Ishikawa (cell line): ENCODE results near the gene SLC12A6.

ENCODE experiments used
- CEBPB ChIP-seq: IDR thresholded peaks from 2 replicates; pipeline ENCODE4 v1.6.1; 2012
- CREB1 ChIP-seq: IDR thresholded peaks from 2 replicates; pipeline ENCODE4 v1.6.1; 2012; ENCODE audit warnings: low read depth
- EGR1 ChIP-seq: IDR thresholded peaks from 2 replicates; pipeline ENCODE4 v1.6.1; 2012
- EP300 ChIP-seq: IDR thresholded peaks from 2 replicates; pipeline ENCODE4 v1.6.1; 2012; ENCODE audit warnings: borderline replicate concordance
- FOXM1 ChIP-seq: IDR thresholded peaks from 2 replicates; pipeline ENCODE4 v1.6.1; 2012; ENCODE audit warnings: low read depth, borderline replicate concordance
- MAX ChIP-seq: IDR thresholded peaks from 2 replicates; pipeline ENCODE4 v1.6.1; 2012
- NFIC ChIP-seq: IDR thresholded peaks from 2 replicates; pipeline ENCODE4 v1.6.1; 2012
- RAD21 ChIP-seq: IDR thresholded peaks from 2 replicates; pipeline ENCODE4 v1.6.1; 2012; ENCODE audit warnings: low read depth
- REST ChIP-seq: IDR thresholded peaks from 2 replicates; pipeline ENCODE4 v1.6.1; 2012; ENCODE audit warnings: low read depth, mild to moderate bottlenecking
- TAF1 ChIP-seq: IDR thresholded peaks from 2 replicates; pipeline ENCODE4 v1.6.1; 2012; ENCODE audit warnings: low read depth, mild to moderate bottlenecking
- TCF12 ChIP-seq: IDR thresholded peaks from 2 replicates; pipeline ENCODE4 v1.6.1; 2012; ENCODE audit warnings: low read depth
- TEAD4 ChIP-seq: IDR thresholded peaks from 2 replicates; pipeline ENCODE4 v1.6.1; 2012
- USF1 ChIP-seq: IDR thresholded peaks from 2 replicates; pipeline ENCODE4 v1.6.1; 2012
- YY1 ChIP-seq: IDR thresholded peaks from 2 replicates; pipeline ENCODE4 v1.6.1; 2012; ENCODE audit warnings: low read depth
- ZBTB7A ChIP-seq: IDR thresholded peaks from 2 replicates; pipeline ENCODE4 v1.6.1; 2012; ENCODE audit warnings: low read depth

SLC12A6 gene

DNA sequence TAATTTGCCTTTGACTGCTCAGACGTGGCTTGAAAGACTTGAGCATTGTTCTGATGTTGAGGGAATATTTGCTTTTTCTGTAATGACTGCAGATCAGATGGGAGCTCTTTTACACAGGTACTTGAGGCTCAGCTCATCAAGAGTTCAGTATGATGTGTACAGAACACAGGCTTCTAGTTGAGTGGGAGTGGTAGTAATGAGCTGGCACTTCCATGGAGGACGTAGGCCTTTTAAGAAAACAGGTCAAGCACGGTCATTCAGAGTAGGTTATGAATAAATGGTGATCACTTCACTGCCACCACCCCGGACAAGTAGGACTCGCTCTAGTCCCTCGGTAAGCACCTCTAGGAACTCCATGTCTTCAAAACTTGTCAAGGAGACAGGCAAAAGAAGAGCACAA lies 104.0 kb downstream of the SLC12A6 start:
- TF ChIP-seq MAX (no peak), NFIC (no peak), CEBPB (no peak), EGR1 (no peak), YY1 (no peak), FOXM1 (no peak), TAF1 (no peak)

GRCh38 chr15:34223904-34224596 lies 113.5 kb downstream of the SLC12A6 start:
- TF ChIP-seq FOXM1 = no peak
- no peak for TF ChIP-seq USF1
- no peak for TF ChIP-seq EP300
- no peak for TF ChIP-seq TEAD4
- TF ChIP-seq YY1 = no peak
- no peak for TF ChIP-seq ZBTB7A
- no peak for TF ChIP-seq NFIC
- TF ChIP-seq TCF12 = no peak
- TF ChIP-seq REST = no peak
- no peak for TF ChIP-seq CREB1
- no peak for TF ChIP-seq TAF1
- no peak for TF ChIP-seq MAX
- no peak for TF ChIP-seq CEBPB
- TF ChIP-seq RAD21 = no peak
- no peak for TF ChIP-seq EGR1

DNA sequence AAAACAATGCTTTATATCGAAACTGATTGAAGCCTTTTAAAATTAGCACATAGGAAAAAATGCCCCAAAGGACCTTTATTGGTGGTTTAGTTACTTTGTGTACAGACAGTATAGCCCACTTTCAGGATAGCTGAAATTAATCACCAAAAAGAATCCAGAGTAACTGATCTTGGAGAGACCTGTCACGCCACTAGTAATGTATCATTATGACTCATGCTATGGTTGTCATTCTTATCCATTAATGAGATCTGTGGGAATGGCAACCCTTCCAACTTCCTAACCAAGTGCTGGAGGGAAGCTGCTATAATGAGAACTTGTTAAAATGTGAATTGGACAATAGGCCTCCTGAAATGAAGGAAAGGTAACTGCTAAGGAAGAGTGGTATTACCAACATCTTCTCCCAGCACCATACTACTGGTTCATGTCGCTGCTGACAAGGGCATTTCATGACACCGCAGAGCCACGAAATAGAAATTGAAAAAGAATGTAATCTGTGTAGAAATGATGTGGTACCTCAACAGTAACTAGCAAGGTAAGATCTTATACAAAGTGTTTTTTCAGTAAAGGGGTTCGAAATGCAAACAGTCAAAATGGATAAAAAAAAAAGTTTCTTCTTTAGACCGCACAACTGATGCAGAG lies 119.9 kb downstream of the SLC12A6 start:
- no peak for TF ChIP-seq EP300
- no peak for TF ChIP-seq RAD21
- TF ChIP-seq NFIC = no peak
- TF ChIP-seq TEAD4 = no peak
- no peak for TF ChIP-seq ZBTB7A
- no peak for TF ChIP-seq EGR1
- TF ChIP-seq REST = no peak
- TF ChIP-seq USF1 = no peak
- TF ChIP-seq MAX = no peak
- TF ChIP-seq CREB1 = no peak
- no peak for TF ChIP-seq TCF12
- no peak for TF ChIP-seq CEBPB
- no peak for TF ChIP-seq TAF1
- no peak for TF ChIP-seq YY1
- no peak for TF ChIP-seq FOXM1

- no peak for TF ChIP-seq FOXM1
Observed at GRCh38 chr15:34216527-34217270, 120.9 kb downstream of the SLC12A6 start.

- TF ChIP-seq TAF1 (no peak), TCF12 (no peak), USF1 (no peak), NFIC (no peak), YY1 (no peak), EGR1 (no peak), EP300 (no peak), MAX (no peak), ZBTB7A (no peak), REST (no peak), RAD21 (no peak), FOXM1 (no peak)
Observed at GRCh38 chr15:34214135-34214534, 123.4 kb downstream of the SLC12A6 start.
